GM12878 (cell line): ENCODE measurements around the gene FCER1G. TPM values are rescaled to one million over a fixed set of nuclear protein-coding genes. Genes with fewer than 3 reads are reported as not detected.

ENCODE experiments used
- BCL11A ChIP-seq: IDR thresholded peaks from 2 replicates; pipeline ENCODE4 v1.6.1; 2011; ENCODE audit warnings: low read depth, low read length
- BHLHE40 ChIP-seq, 2 experiments: fragments of 450-650 bp in 1 of 2; IDR thresholded peaks; 2 replicates each; pipeline ENCODE4 v1.6.1; 2011 to 2017; ENCODE audit warnings: low read depth in 2 of 2, borderline replicate concordance in 1 of 2, improper control_type of control experiment in 1 of 2, low read length in 1 of 2, mild to moderate bottlenecking in 1 of 2
- BRCA1 ChIP-seq: IDR thresholded peaks from 2 replicates; pipeline ENCODE4 v1.6.1; 2011; ENCODE audit warnings: low read depth, low read length, improper control_type of control experiment
- CBFB ChIP-seq: IDR thresholded peaks from 2 replicates; pipeline ENCODE4 v1.6.1; 2016; ENCODE audit warnings: antibody characterized with exemption, low read depth
- CBX5 ChIP-seq: sonication (generic); IDR thresholded peaks from 2 replicates; pipeline ENCODE4 v1.6.1; 2016; ENCODE audit warnings: low read depth, moderate library complexity, mild to moderate bottlenecking, inconsistent platforms
- CHD4 ChIP-seq: fragments of 200-600 bp; sonication (generic); IDR thresholded peaks from 2 replicates; pipeline ENCODE4 v1.6.1; 2016; ENCODE audit warnings: mild to moderate bottlenecking
- GABPA ChIP-seq: IDR thresholded peaks from 2 replicates; pipeline ENCODE4 v1.6.1; 2014; ENCODE audit warnings: antibody characterized with exemption, low read depth, mild to moderate bottlenecking, inconsistent platforms
- IKZF2 ChIP-seq, 2 experiments: fragments of 450-650 bp; IDR thresholded peaks; 2 replicates each; pipeline ENCODE4 v1.6.1; 2017; ENCODE audit warnings: mild to moderate bottlenecking in 2 of 2, moderate library complexity in 2 of 2
- IRF4 ChIP-seq: IDR thresholded peaks from 2 replicates; pipeline ENCODE4 v1.6.1; 2011; ENCODE audit warnings: low read depth, low read length
- NBN ChIP-seq: fragments of 450-650 bp; IDR thresholded peaks from 2 replicates; pipeline ENCODE4 v1.6.1; 2016
- RAD51 ChIP-seq: fragments of 450-650 bp; IDR thresholded peaks from 2 replicates; pipeline ENCODE4 v1.6.1; 2016; ENCODE audit warnings: moderate library complexity, mild to moderate bottlenecking, inconsistent platforms
- RUNX3 ChIP-seq: IDR thresholded peaks from 2 replicates; pipeline ENCODE4 v1.6.1; 2012; ENCODE audit warnings: low read length, inconsistent platforms
- SPI1 ChIP-seq: IDR thresholded peaks from 2 replicates; pipeline ENCODE4 v1.6.1; 2011; ENCODE audit warnings: low read depth, mild to moderate bottlenecking, low read length, moderate library complexity, borderline replicate concordance; ENCODE audit not compliant: insufficient read depth
- SREBF1 ChIP-seq: IDR thresholded peaks from 2 replicates; pipeline ENCODE4 v1.6.1; 2012; ENCODE audit warnings: mild to moderate bottlenecking, low read length
- TCF7 ChIP-seq: IDR thresholded peaks from 2 replicates; pipeline ENCODE4 v1.6.1; 2014; ENCODE audit warnings: antibody characterized with exemption, borderline replicate concordance
- YBX1 ChIP-seq: fragments of 450-650 bp; IDR thresholded peaks from 2 replicates; pipeline ENCODE4 v1.6.1; 2016; ENCODE audit warnings: antibody characterized with exemption
- YY1 ChIP-seq: IDR thresholded peaks from 2 replicates; pipeline ENCODE4 v1.6.1; 2011; ENCODE audit warnings: low read depth, mild to moderate bottlenecking, low read length
- ZNF384 ChIP-seq: IDR thresholded peaks from 2 replicates; pipeline ENCODE4 v1.6.1; 2012; ENCODE audit warnings: low read depth, mild to moderate bottlenecking, low read length, improper control_type of control experiment, borderline replicate concordance
- ZSCAN29 ChIP-seq: fragments of 450-650 bp; IDR thresholded peaks from 2 replicates; pipeline ENCODE4 v1.6.1; 2017; ENCODE audit warnings: mild to moderate bottlenecking, moderate library complexity
- polyA plus RNA-seq, 11 experiments: library from polyadenylated mRNA; depleted of rRNA in 4 of 11; unstranded in 6 of 11; stranded (reverse) in 5 of 11; fragments of >200 nt; fragmentation: Nextera tagmentation in 4 of 11; fragmentation: Illumina TruSeq in 1 of 11; extraction: Ambion mirVana in 4 of 11; extraction: Trizol in 1 of 11; gene quantifications; 1 replicate in 1 of 11; 2 replicates in 10 of 11; pipeline versions ENCODE4 v1.2.1 to v1.2.3, GENCODE V29; 2011 to 2016; ENCODE audit warnings: inconsistent platforms in 2 of 11, missing spikeins in 2 of 11, low read depth in 1 of 11
- total RNA-seq, 4 experiments: library from RNA; depleted of rRNA in 3 of 4; stranded (reverse); fragments of >200 nt in 3 of 4; fragmentation: Illumina TruSeq in 1 of 4; extraction: Trizol in 1 of 4; gene quantifications; 2 replicates each; pipeline versions ENCODE4 v1.2.1 to v1.2.3, GENCODE V29; 2013 to 2021
- TF ChIP-seq, protein P1 (sequence below): IDR thresholded peaks from 2 replicates; pipeline ENCODE4 v1.6.1; 2012; ENCODE audit warnings: low read length, inconsistent platforms
- TF ChIP-seq, protein P2 (sequence below): fragments of 450-650 bp; IDR thresholded peaks from 2 replicates; pipeline ENCODE4 v1.6.1; 2016; ENCODE audit warnings: mild to moderate bottlenecking
- TF ChIP-seq, protein P3 (sequence below): fragments of 450-650 bp; IDR thresholded peaks from 2 replicates; pipeline ENCODE4 v1.6.1; 2016; ENCODE audit warnings: mild to moderate bottlenecking, moderate library complexity, borderline replicate concordance
- TF ChIP-seq, protein P4 (sequence below): IDR thresholded peaks from 2 replicates; pipeline ENCODE4 v1.6.1; 2011; ENCODE audit warnings: borderline replicate concordance, low read depth, mild to moderate bottlenecking, moderate library complexity, mixed read lengths, low read length; ENCODE audit not compliant: insufficient read depth; ENCODE audit errors: extremely low read length

Gene FCER1G
- total and polyA plus RNA-seq, 10 of the 15 experiments (the other 5 are each of a cell fraction or from before 2014, with no cell fraction given): 0.40 to 1.9 (median 0.89) TPM

DNA sequence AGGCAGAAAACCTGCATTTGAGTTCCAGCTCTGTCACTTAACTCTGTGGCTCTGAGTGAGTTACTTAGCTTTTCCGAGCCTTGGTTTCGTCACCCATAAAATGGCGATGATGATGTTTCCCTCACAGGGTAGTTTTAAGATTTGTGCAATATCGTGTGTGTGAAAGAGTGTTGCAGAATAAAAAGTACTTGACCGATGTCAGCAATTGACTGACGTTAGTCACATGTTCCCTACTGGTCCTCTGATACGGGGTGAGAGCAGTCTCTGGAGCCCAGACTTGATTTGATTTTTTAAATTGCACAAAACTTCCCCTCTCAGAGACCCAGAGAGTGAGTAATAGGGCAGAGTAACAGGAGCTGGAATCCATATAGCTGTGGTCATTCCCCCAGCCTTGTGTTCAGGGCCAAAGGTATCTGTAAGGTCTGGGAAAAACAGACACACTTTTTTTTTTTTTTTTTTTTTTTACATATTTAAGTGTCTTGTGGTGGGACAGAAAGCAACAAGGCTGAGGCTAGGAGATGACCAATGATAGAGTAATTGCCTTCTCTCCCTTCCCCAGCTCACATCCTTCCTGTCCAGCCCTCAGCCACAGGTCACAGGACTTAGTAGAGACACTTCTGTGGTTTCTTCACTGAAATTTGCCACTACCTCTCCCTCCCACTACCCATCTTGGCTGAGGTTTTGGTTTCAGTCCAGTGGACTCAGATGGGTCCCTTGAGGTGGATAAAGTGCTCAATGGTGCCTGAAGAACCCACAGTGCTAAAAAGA lies 2.0 kb downstream of the FCER1G start (continued):
- peak; percentile 57 to 80; a peak in 1 of 4 replicates for TF ChIP-seq BHLHE40 (IDR thresholded peaks at IDR 0.05; ENCODE audit: borderline replicate concordance in 1 of 2, low read depth in 2 of 2, low read length in 1 of 2)
- TF ChIP-seq BRCA1: no peak
- TF ChIP-seq CBX5: no peak
- TF ChIP-seq CBFB: peak; percentile 78; the same call in 1 of the 2 replicates
- TF ChIP-seq CHD4: no peak
- TF ChIP-seq, protein P1, sequence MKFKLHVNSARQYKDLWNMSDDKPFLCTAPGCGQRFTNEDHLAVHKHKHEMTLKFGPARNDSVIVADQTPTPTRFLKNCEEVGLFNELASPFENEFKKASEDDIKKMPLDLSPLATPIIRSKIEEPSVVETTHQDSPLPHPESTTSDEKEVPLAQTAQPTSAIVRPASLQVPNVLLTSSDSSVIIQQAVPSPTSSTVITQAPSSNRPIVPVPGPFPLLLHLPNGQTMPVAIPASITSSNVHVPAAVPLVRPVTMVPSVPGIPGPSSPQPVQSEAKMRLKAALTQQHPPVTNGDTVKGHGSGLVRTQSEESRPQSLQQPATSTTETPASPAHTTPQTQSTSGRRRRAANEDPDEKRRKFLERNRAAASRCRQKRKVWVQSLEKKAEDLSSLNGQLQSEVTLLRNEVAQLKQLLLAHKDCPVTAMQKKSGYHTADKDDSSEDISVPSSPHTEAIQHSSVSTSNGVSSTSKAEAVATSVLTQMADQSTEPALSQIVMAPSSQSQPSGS: 0 out of 2 replicates have a peak, but pooled peaks have one; percentile 19
- 0 out of 2 replicates have a peak, but pooled peaks have one; percentile 14 for TF ChIP-seq SPI1
- peak; percentile 98 for TF ChIP-seq RUNX3
- 0 out of 2 replicates have a peak, but pooled peaks have one; percentile 65 for TF ChIP-seq NBN
- TF ChIP-seq, protein P2, sequence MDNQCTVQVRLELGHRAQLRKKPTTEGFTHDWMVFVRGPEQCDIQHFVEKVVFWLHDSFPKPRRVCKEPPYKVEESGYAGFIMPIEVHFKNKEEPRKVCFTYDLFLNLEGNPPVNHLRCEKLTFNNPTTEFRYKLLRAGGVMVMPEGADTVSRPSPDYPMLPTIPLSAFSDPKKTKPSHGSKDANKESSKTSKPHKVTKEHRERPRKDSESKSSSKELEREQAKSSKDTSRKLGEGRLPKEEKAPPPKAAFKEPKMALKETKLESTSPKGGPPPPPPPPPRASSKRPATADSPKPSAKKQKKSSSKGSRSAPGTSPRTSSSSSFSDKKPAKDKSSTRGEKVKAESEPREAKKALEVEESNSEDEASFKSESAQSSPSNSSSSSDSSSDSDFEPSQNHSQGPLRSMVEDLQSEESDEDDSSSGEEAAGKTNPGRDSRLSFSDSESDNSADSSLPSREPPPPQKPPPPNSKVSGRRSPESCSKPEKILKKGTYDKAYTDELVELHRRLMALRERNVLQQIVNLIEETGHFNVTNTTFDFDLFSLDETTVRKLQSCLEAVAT: peak; percentile 89
- no peak; the same call in 1 of the 2 replicates for TF ChIP-seq RAD51
- no peak; the same call in 1 of the 2 replicates for TF ChIP-seq GABPA
- TF ChIP-seq ZNF384: peak; percentile 85
- no peak for TF ChIP-seq ZSCAN29
- TF ChIP-seq SREBF1: no peak
- TF ChIP-seq, protein P3, sequence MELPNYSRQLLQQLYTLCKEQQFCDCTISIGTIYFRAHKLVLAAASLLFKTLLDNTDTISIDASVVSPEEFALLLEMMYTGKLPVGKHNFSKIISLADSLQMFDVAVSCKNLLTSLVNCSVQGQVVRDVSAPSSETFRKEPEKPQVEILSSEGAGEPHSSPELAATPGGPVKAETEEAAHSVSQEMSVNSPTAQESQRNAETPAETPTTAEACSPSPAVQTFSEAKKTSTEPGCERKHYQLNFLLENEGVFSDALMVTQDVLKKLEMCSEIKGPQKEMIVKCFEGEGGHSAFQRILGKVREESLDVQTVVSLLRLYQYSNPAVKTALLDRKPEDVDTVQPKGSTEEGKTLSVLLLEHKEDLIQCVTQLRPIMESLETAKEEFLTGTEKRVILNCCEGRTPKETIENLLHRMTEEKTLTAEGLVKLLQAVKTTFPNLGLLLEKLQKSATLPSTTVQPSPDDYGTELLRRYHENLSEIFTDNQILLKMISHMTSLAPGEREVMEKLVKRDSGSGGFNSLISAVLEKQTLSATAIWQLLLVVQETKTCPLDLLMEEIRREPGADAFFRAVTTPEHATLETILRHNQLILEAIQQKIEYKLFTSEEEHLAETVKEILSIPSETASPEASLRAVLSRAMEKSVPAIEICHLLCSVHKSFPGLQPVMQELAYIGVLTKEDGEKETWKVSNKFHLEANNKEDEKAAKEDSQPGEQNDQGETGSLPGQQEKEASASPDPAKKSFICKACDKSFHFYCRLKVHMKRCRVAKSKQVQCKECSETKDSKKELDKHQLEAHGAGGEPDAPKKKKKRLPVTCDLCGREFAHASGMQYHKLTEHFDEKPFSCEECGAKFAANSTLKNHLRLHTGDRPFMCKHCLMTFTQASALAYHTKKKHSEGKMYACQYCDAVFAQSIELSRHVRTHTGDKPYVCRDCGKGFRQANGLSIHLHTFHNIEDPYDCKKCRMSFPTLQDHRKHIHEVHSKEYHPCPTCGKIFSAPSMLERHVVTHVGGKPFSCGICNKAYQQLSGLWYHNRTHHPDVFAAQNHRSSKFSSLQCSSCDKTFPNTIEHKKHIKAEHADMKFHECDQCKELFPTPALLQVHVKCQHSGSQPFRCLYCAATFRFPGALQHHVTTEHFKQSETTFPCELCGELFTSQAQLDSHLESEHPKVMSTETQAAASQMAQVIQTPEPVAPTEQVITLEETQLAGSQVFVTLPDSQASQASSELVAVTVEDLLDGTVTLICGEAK: no peak
- peak; percentile 86 to 91 for TF ChIP-seq IKZF2 (IDR thresholded peaks at IDR 0.05)
- no peak for TF ChIP-seq YY1
- TF ChIP-seq, protein P4, sequence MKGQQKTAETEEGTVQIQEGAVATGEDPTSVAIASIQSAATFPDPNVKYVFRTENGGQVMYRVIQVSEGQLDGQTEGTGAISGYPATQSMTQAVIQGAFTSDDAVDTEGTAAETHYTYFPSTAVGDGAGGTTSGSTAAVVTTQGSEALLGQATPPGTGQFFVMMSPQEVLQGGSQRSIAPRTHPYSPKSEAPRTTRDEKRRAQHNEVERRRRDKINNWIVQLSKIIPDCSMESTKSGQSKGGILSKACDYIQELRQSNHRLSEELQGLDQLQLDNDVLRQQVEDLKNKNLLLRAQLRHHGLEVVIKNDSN: no peak
- peak; percentile 46; the same call in 1 of the 2 replicates for TF ChIP-seq BCL11A
- peak; percentile 51; the same call in 1 of the 2 replicates for TF ChIP-seq TCF7
- no peak for TF ChIP-seq YBX1
- 0 out of 2 replicates have a peak, but pooled peaks have one; percentile 52 for TF ChIP-seq IRF4
